Loucy (cell line): ENCODE data around the gene CHN1.

Source experiments
- EZH2phosphoT487 ChIP-seq: fragments of 200-600 bp; IDR thresholded peaks from 2 replicates; pipeline ENCODE4 v1.6.1; 2018; ENCODE audit warnings: antibody characterized with exemption, mild to moderate bottlenecking, moderate library complexity, borderline replicate concordance
- TF ChIP-seq, protein P1 (sequence below): fragments of 200-600 bp; sonication (generic); conservative IDR thresholded peaks from 2 replicates; pipeline ENCODE4 v1.5.1; 2014; ENCODE audit warnings: mild to moderate bottlenecking, antibody characterized with exemption, low read length

DNA sequence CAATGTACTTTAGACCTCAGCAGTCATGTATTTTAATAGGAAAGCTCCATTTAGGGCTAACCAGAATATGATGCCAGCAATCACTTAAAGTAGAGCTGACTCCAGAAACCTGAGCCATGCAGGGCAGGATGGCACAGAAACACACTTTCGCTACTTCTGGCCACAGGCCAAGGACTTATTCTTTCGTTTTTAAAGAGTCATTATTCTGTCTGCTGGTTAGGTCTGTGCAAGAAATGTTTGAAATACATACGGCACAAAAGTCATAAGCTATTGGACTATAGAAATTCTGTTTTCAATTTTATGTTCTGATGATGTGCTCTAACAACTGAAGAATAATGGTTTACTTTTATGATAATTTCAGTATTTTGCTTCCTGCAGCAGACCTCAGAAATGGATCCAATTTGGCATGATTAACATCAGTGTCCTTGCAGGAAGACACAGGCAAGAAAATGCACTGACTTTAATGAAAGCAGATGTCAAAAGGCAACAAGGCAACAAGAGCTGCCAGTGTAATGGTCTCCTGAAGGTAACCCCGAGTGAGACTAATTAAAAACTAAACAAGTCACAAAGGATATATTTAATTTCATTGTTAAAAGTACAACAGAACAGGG lies 126.5 kb downstream of the CHN1 start:
- TF ChIP-seq, protein P1, sequence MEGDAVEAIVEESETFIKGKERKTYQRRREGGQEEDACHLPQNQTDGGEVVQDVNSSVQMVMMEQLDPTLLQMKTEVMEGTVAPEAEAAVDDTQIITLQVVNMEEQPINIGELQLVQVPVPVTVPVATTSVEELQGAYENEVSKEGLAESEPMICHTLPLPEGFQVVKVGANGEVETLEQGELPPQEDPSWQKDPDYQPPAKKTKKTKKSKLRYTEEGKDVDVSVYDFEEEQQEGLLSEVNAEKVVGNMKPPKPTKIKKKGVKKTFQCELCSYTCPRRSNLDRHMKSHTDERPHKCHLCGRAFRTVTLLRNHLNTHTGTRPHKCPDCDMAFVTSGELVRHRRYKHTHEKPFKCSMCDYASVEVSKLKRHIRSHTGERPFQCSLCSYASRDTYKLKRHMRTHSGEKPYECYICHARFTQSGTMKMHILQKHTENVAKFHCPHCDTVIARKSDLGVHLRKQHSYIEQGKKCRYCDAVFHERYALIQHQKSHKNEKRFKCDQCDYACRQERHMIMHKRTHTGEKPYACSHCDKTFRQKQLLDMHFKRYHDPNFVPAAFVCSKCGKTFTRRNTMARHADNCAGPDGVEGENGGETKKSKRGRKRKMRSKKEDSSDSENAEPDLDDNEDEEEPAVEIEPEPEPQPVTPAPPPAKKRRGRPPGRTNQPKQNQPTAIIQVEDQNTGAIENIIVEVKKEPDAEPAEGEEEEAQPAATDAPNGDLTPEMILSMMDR, result no peak
- TF ChIP-seq EZH2phosphoT487, result no peak
